Right lobe of liver (tissue), 4 donors: ENCODE measurements around the gene ARID4B.

Experiments
- POLR2A ChIP-seq: fragments of 450-650 bp; IDR thresholded peaks from one replicate; pipeline ENCODE4 v1.6.1; 2017; ENCODE audit warnings: antibody characterized with exemption, mild to moderate bottlenecking
- TF ChIP-seq, protein P1 (sequence below), 4 donors: fragments of 200-600 bp in 3 of 4; fragments of 450-650 bp in 1 of 4; IDR thresholded peaks; one replicate each; pipeline versions ENCODE4 v1.5.1 to v1.8.0; 2016 to 2022; ENCODE audit warnings: antibody characterized with exemption in 4 of 4, mild to moderate bottlenecking in 2 of 4
- donor health status: DM: no; HTN: no; CAD: no.
- donor health status: DM: no; HTN: no; CAD: no.
- donor health status: DM: no; HTN: yes; CAD: no.

DNA sequence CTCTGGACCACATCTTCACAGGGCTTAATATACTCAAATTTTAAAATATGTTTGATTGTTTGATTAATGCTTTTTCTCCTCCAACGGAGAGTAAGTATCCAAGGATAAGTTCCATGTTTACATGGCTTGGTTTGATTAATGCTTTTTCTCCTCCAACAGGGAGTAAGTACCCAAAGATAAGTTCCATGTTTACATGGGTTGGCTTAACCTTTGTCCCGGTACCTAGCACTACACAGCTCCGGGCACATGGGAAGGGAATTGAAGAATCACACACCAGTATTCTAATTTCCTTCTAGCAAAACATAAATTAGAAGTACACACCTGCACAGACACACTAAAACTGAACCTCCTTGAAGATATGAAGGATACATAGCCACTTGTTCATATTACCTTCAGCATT, 77.5 kb downstream of the ARID4B start:
- TF ChIP-seq, protein P1, sequence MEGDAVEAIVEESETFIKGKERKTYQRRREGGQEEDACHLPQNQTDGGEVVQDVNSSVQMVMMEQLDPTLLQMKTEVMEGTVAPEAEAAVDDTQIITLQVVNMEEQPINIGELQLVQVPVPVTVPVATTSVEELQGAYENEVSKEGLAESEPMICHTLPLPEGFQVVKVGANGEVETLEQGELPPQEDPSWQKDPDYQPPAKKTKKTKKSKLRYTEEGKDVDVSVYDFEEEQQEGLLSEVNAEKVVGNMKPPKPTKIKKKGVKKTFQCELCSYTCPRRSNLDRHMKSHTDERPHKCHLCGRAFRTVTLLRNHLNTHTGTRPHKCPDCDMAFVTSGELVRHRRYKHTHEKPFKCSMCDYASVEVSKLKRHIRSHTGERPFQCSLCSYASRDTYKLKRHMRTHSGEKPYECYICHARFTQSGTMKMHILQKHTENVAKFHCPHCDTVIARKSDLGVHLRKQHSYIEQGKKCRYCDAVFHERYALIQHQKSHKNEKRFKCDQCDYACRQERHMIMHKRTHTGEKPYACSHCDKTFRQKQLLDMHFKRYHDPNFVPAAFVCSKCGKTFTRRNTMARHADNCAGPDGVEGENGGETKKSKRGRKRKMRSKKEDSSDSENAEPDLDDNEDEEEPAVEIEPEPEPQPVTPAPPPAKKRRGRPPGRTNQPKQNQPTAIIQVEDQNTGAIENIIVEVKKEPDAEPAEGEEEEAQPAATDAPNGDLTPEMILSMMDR (IDR thresholded peaks at IDR 0.05) = no peak
- no peak for TF ChIP-seq POLR2A
